Prostate gland (tissue), 2 donors: Measurements from ENCODE around the gene AIF1L. TPM values are rescaled to one million over a fixed set of nuclear protein-coding genes. Genes with fewer than 3 reads are reported as not detected.

ENCODE experiments used
- DNase-seq: peaks from one replicate; pipeline ENCODE4 v3.0.0-alpha.2; 2019; ENCODE audit warnings: low spot score
- H3K27ac ChIP-seq, 2 donors: fragments of 200-600 bp; sonication (generic); 2 replicates each; pipeline ENCODE4 v1.5.1; 2017 to 2019
- H3K27me3 ChIP-seq: fragments of 200-600 bp; sonication (generic); replicated peaks from 2 replicates; pipeline ENCODE4 v1.5.1; 2019; ENCODE audit not compliant: insufficient read depth
- H3K36me3 ChIP-seq, 2 donors: fragments of 200-600 bp; sonication (generic); 1 replicate in 1 of 2; 2 replicates in 1 of 2; pipeline versions ENCODE4 v1.5.1 to v1.8.1; 2017 to 2019
- H3K4me1 ChIP-seq: fragments of 200-600 bp; sonication (generic); replicated peaks from 2 replicates; pipeline ENCODE4 v1.5.1; 2019
- H3K4me3 ChIP-seq, 2 donors: fragments of 200-600 bp; sonication (generic); 2 replicates each; pipeline ENCODE4 v1.5.1; 2017 to 2019
- H3K9me3 ChIP-seq: fragments of 200-600 bp; sonication (generic); 2 replicates; pipeline ENCODE4 v1.5.1; 2017
- POLR2A ChIP-seq: fragments of 450-650 bp; IDR thresholded peaks from one replicate; pipeline ENCODE4 v1.6.1; 2016; ENCODE audit warnings: antibody characterized with exemption, mild to moderate bottlenecking
- POLR2AphosphoS5 ChIP-seq: sonication (generic); formaldehyde crosslinking; IDR thresholded peaks from one replicate; pipeline ENCODE4 v1.6.1; 2017; ENCODE audit warnings: antibody characterized with exemption
- WGBS: methylation state at CpG from one replicate; pipeline ENCODE4 v1.1.5; 2018; 5-methylcytosine and 5-hydroxymethylcytosine counted together
- intact Hi-C: fragments of 100-400 bp; cut with DNase I; formaldehyde crosslinking; loops from one replicate; pipeline ENCODE4 v1.14.2; 2022
- total RNA-seq, 2 donors: library from RNA; depleted of rRNA; stranded (reverse); fragments of >200 nt; gene quantifications; one replicate each; pipeline ENCODE4 v1.1.0, GENCODE V29; 2016
- TF ChIP-seq, protein P1 (sequence below), 4 experiments: fragments of 200-600 bp in 2 of 4; fragments of 450-650 bp in 2 of 4; sonication (generic) in 2 of 4; IDR thresholded peaks; 1 replicate in 3 of 4; 2 replicates in 1 of 4; pipeline ENCODE4 v1.5.1; 2016 to 2019; ENCODE audit warnings: antibody characterized with exemption in 4 of 4, mild to moderate bottlenecking in 2 of 4, moderate library complexity in 2 of 4

AIF1L gene
- total RNA-seq, 2 donors from 2014 or later, result 3.6 to 18.4 TPM

DNA sequence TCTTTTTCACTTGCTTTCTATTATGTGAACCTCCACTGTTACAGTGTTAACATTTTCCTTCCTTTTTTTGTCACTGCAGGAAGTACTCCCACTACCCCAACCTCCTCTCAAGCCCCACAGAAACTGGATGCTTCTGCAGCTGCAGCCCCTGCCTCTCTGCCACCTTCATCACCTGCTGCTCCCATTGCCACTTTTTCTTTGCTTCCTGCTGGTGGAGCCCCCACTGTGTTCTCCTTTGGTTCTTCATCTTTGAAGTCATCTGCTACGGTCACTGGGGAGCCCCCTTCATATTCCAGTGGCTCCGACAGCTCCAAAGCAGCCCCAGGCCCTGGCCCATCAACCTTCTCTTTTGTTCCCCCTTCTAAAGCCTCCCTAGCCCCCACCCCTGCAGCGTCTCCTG, 47.9 kb downstream of the AIF1L start:
- Histone ChIP-seq H3K27me3 (no peaks in the 10 kb centered on the region), H3K9me3 (no peaks in the 10 kb centered on the region), H3K4me1 (no peaks in the 10 kb centered on the region), H3K4me3 (no peak overlapping the region), H3K36me3 (peaks cover 12% of the 10 kb centered on the region in 2 donors), H3K27ac (no peak overlapping the region)
- intact Hi-C loops, result no loop called here
- TF ChIP-seq POLR2AphosphoS5 (no peak), POLR2A (no peak)
- TF ChIP-seq, protein P1, sequence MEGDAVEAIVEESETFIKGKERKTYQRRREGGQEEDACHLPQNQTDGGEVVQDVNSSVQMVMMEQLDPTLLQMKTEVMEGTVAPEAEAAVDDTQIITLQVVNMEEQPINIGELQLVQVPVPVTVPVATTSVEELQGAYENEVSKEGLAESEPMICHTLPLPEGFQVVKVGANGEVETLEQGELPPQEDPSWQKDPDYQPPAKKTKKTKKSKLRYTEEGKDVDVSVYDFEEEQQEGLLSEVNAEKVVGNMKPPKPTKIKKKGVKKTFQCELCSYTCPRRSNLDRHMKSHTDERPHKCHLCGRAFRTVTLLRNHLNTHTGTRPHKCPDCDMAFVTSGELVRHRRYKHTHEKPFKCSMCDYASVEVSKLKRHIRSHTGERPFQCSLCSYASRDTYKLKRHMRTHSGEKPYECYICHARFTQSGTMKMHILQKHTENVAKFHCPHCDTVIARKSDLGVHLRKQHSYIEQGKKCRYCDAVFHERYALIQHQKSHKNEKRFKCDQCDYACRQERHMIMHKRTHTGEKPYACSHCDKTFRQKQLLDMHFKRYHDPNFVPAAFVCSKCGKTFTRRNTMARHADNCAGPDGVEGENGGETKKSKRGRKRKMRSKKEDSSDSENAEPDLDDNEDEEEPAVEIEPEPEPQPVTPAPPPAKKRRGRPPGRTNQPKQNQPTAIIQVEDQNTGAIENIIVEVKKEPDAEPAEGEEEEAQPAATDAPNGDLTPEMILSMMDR (IDR thresholded peaks at IDR 0.05), result no peak
- WGBS, result 77% methylated on average over 3 of the region's 3 CpGs
- DNase-seq, result no peak

- 81% methylated on average over 2 of the region's 2 CpGs for WGBS
- TF ChIP-seq POLR2AphosphoS5 (no peak), POLR2A (no peak)
- TF ChIP-seq, protein P1 (IDR thresholded peaks at IDR 0.05), result no peak
- intact Hi-C loops, result no loop called here
- no peak overlapping the region for H3K4me3 ChIP-seq
- peaks cover 7 to 12% of the 10 kb centered on the region in 2 donors for H3K36me3 ChIP-seq
- H3K9me3 ChIP-seq, result no peaks in the 10 kb centered on the region
- H3K27ac ChIP-seq, result no peak overlapping the region
- no peaks in the 10 kb centered on the region for H3K27me3 ChIP-seq
- DNase-seq, result no peak
- H3K4me1 ChIP-seq, result no peaks in the 10 kb centered on the region
Observed at GRCh38 chr9:131145245-131145644, 48.9 kb downstream of the AIF1L start.

DNA sequence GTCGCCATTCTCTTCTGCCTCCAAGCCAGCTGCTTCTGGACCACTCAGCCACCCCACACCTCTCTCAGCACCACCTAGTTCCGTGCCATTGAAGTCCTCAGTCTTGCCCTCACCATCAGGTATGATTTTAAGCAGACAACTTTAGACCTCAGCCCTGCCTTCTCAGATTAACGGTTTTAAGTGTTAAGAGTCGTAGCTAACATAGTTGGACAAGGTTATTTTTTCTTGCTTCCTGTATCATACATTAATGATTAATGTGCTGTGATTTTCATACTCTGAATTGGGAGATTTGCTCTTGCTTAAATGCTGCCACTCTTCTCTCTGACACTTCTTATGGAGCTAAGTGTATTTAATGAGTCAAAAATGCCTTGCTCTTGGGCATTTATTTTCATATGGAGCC, 49.9 kb downstream of the AIF1L start:
- Histone ChIP-seq H3K4me1 (no peaks in the 10 kb centered on the region), H3K9me3 (no peaks in the 10 kb centered on the region), H3K27ac (no peak overlapping the region), H3K4me3 (no peak overlapping the region), H3K27me3 (no peaks in the 10 kb centered on the region), H3K36me3 (peaks cover 5 to 7% of the 10 kb centered on the region in 2 donors)
- 95% methylated on average over 4 of the region's 4 CpGs for WGBS
- intact Hi-C loops, result no loop called here
- no peak for DNase-seq
- TF ChIP-seq, protein P1 (IDR thresholded peaks at IDR 0.05), result no peak
- TF ChIP-seq POLR2AphosphoS5, result no peak
- no peak for TF ChIP-seq POLR2A

DNA sequence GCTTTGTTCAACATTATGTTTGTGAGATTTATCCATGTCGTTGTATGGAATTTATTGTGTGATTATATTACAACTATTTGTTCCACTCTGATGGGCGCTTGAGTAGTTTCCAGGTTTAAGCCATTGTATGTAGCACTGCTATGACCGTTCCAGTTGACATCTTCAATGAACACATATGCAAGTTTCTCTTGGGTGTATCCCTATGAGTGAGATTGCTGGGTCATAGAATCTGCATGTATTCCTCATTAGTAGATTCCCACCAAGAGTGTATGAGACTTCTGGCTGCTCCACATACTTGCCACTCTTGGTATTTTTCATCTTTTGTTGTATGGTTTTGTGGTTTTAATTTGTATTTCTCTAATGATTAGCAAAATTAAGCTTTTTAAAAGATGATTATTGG, 51.9 kb downstream of the AIF1L start:
- 78% methylated on average over 3 of the region's 3 CpGs for WGBS
- no peaks in the 10 kb centered on the region for H3K9me3 ChIP-seq
- TF ChIP-seq POLR2A, result no peak
- TF ChIP-seq, protein P1 (IDR thresholded peaks at IDR 0.05), result no peak
- TF ChIP-seq POLR2AphosphoS5, result no peak
- DNase-seq, result no peak
- no peaks in the 10 kb centered on the region for H3K4me1 ChIP-seq
- peaks cover 5 to 7% of the 10 kb centered on the region in 2 donors for H3K36me3 ChIP-seq
- H3K4me3 ChIP-seq, result no peak overlapping the region
- intact Hi-C loops, result no loop called here
- no peak overlapping the region for H3K27ac ChIP-seq
- H3K27me3 ChIP-seq, result no peaks in the 10 kb centered on the region

DNA sequence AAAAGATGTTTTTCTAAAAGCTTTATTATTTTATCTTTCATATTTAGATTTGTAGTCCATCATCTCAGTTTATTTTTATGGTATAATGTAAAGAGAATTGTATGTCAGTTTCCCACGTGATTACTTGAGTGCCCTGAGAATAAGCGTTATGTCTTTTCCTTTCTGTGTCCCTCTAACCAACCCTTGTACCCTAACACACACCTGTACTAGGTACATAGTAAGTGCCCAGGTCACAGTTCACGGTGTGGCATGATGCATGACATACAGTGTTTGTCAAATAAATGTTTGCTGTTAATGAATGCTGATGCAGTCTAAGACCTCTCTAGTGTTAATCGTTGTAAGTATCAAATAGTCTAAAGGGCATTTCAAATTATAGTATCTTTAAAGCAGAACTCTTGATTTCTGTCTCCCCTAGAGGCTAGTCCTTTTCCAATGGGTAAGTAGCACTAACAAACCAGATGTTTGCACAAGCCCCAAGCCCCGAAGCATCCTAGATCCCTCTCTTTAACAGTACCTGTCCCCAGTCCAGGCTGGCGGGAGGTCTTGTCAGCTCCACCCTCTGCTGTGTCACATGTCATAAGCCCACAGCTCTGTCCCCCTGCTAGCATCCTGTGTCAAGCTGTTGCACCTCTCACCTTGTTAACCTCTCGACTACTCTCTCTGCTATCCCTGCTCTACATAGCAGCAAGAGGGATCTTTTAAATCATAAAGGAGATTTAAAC, 52.8 kb downstream of the AIF1L start:
- no peaks in the 10 kb centered on the region for H3K4me1 ChIP-seq
- no peak overlapping the region for H3K27ac ChIP-seq
- no peak for TF ChIP-seq POLR2A
- TF ChIP-seq, protein P1 (IDR thresholded peaks at IDR 0.05), result no peak
- TF ChIP-seq POLR2AphosphoS5, result no peak
- no peak for DNase-seq
- WGBS, result 83% methylated on average over 7 of the region's 7 CpGs
- peaks cover 9 to 11% of the 10 kb centered on the region in 2 donors for H3K36me3 ChIP-seq
- H3K27me3 ChIP-seq, result no peaks in the 10 kb centered on the region
- H3K4me3 ChIP-seq, result no peak overlapping the region
- intact Hi-C loops, result no loop called here
- H3K9me3 ChIP-seq, result no peaks in the 10 kb centered on the region
